GM12801 (cell line): Measurements from ENCODE around the gene ATP8B1.

ENCODE experiments used
- TF ChIP-seq, protein P1 (sequence below): IDR thresholded peaks from one replicate; pipeline ENCODE4 v1.5.1; 2011; ENCODE audit warnings: control low read depth; ENCODE audit not compliant: insufficient read length; ENCODE audit errors: extremely low read depth

The ATP8B1 gene

DNA sequence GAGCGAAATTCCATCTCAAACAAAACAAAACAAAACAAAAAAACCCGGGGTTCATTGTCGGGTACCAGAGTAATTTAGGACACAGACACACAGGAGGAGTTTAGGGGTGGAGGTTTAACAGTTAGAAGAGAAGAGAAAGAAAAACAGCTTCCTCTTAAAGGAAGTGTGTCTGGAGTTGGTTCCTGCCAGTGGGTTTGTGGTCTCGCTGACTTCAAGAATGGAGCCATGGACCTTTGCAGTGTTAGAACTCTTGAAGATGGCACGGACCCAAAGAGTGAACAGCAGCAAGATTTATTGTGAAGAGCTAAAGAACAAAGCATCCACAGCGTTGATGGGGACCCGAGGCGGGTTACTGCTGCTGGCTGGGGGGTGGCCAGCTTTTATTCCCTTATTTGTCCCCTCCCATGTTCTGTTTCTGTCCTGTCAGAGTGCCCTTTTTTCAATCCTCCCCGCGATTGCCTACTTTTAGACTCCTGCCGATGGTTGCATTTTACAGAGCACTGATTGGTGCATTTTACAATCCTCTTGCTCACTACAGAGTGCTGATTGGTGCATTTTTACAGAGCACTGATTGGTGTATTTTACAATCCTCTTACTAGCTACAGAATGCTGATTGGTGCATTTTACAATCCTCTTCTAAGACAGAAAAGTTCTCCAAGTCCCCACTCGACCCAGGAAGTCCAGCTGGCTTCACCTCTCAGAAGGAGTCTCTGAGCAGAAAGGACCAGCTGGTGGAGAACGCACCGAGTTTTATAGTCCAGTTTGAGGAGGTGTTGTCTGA, 28.7 kb upstream of the ATP8B1 start:
- TF ChIP-seq, protein P1, sequence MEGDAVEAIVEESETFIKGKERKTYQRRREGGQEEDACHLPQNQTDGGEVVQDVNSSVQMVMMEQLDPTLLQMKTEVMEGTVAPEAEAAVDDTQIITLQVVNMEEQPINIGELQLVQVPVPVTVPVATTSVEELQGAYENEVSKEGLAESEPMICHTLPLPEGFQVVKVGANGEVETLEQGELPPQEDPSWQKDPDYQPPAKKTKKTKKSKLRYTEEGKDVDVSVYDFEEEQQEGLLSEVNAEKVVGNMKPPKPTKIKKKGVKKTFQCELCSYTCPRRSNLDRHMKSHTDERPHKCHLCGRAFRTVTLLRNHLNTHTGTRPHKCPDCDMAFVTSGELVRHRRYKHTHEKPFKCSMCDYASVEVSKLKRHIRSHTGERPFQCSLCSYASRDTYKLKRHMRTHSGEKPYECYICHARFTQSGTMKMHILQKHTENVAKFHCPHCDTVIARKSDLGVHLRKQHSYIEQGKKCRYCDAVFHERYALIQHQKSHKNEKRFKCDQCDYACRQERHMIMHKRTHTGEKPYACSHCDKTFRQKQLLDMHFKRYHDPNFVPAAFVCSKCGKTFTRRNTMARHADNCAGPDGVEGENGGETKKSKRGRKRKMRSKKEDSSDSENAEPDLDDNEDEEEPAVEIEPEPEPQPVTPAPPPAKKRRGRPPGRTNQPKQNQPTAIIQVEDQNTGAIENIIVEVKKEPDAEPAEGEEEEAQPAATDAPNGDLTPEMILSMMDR = no peak

DNA sequence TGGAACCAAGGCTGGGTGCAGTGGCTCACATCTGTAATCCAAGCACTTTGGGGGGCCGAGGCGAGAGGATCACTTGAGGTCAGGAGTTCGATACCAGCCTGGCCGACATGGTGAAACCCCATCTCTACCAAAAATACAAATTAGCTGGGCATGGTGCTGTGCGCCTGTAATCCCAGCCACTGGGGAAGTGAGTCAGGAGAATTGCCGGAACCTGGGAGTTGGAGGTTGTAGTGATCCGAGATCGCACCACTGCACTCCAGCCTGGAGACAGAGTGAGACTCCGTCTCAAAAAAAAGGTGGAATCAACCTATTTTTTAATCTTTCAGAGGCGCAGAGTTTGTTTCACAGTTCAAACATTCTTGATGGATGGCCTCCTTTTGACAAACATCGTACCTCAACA, 24.5 kb upstream of the ATP8B1 start:
- TF ChIP-seq, protein P1 = no peak

DNA sequence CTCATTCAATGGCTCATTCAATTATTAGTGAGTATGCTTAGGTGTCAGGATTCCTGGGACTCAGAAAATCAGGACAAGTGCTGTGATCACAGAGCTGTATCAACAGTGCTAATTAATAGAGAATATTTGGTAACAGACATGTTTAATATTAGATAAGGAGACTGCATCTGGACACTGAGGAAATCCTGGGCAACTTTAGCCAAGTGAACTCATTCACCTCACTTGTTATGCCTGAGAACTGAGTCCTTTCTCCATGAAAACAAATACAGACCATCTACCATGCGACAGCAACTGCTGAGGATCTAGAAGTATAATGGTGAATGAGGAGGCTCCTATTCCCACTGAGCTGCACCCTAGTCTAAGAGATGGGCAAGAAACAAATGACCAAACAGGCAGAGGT, 23.1 kb upstream of the ATP8B1 start:
- TF ChIP-seq, protein P1 = no peak

DNA sequence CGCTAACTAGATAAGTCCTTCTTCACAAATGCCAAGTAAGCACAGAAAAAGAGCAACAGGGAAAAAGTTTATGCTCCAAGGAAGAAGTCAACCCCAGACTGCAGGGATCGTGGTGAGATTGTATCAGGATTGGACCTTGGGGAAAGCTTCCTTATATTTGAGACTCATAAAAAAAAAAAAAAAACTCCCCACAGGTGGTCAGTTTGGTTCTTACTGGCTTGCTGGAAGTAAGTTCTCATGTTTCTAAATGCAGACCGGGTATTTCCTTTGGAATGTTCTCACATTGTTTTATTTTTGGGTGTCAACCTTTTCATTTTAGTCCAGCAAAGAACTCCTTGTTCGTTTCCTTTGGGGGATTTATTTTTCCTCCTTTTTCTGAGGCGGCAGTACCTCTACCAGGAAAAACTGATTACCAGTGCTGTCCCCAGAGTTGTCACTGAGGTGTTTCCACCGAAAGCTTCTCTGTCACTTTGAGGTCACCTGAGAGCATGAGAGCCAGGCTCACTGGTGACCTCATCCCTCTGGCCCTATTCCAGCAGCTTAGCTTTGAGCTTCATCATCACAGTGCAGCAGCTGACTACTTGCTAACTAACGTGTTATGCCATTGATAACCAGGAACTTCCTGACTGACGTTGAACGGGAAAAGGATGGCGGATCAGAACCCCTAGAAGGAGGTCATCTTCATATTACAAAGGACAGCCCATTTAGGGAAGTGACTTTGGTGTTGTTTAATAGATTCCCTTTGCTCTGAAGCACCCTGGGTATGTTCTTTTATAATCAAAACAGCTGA, 16.8 kb upstream of the ATP8B1 start:
- TF ChIP-seq, protein P1 = no peak

DNA sequence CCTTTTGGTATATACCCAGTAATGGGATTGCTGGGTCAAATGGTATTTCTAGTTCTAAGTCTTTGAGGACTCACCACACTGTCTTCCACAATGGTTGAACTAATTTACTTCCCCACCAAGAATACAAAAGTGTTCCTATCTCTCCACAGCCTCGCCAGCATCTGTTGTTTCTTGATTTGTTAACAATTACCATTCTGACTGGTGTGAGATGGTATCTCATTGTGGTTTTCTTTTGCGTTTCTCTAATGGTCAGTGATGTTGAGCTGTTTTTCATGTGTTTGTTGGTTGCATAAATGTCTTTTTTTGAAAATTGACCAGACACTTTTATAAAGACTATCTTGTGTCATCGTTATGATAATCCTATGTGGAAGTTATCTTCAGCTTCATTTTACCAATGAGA, 16.0 kb upstream of the ATP8B1 start:
- TF ChIP-seq, protein P1 = no peak

DNA sequence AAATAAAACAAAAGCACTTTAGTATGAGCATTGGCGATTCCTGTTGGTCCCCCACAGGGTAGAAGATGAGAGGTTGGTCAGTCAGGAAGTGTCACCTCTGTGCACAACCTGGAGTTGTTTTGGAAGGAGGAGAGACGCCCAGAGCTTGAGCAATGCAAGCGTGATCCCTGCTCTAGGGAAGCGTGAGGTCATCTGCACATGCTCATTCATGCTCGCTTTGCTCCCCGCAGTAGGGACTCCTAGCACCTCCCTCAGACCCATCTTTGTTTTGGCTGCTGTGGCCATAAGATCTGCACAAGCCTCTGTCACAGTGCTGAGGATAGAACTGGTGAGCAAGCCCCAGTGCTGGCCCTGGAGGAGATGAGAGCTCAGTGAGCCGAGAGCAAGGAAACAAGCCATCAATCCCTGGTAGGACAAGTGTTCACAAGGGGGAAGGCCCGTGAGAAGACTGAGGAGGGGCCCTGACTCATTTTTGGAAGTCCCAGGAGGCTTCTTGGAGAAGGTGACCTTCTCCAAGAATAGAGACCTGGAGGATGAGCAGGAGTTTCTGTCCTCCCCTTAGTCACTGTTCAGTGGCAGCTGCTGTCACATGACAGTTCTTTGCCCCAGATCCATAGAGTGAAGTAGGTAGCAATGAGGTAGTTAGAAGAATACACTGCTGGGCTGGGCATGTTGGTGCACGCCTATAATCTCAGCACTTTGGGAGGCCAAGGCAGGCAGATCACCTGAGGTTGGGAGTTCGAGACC, 13.3 kb upstream of the ATP8B1 start:
- TF ChIP-seq, protein P1 = no peak

DNA sequence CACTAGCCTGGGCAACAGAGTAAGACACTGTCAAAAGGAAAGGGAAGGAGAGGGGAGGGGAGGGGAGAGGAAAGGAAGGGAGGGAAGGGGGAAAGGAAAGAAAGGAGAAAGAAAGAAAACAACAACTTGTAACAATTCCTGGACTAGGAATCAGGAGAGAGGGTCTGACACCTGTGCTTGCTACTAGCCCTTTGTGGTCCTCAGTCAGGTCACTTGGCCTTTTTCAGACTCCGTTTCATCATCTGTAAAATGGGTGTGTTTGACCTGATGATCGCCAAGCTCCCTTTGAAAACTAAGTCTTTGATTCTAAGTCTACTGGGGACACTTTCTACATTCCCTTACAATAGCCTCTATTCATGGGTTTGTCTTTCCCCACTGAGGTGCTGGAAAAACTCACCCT, 11.4 kb upstream of the ATP8B1 start:
- TF ChIP-seq, protein P1 = no peak
